Activated naive CD4-positive, alpha-beta T cell treated with anti-CD3 and anti-CD28 coated beads, Interleukin-2, amount 50 U/mL, for 24 hours (primary cell): Measurements from ENCODE around the gene KIF15.
A peak's percentile ranks its signal among the peaks of the same experiment; 100 is the strongest.

Source experiments
- H3K27ac Mint-ChIP-seq: one replicate; pipeline ENCODE4 v1.8.0; 2021; ENCODE audit warnings: mild to moderate bottlenecking, mixed read lengths
- H3K27me3 Mint-ChIP-seq: one replicate; pipeline ENCODE4 v1.8.0; 2021; ENCODE audit warnings: mixed read lengths
- H3K36me3 Mint-ChIP-seq: one replicate; pipeline ENCODE4 v1.8.0; 2021; ENCODE audit warnings: mixed read lengths
- H3K4me1 Mint-ChIP-seq: one replicate; pipeline ENCODE4 v1.8.0; 2021; ENCODE audit warnings: mixed read lengths
- H3K4me3 Mint-ChIP-seq: one replicate; pipeline ENCODE4 v1.8.0; 2021; ENCODE audit warnings: mild to moderate bottlenecking, mixed read lengths
- H3K9me3 Mint-ChIP-seq: one replicate; pipeline ENCODE4 v1.8.0; 2021; ENCODE audit warnings: mixed read lengths

Gene KIF15

GRCh38 chr3:44860117-44860516, 98.5 kb downstream of the KIF15 start:
- no peak overlapping the region for H3K4me3 Mint-ChIP-seq
- no peaks in the 10 kb centered on the region for H3K27me3 Mint-ChIP-seq
- peaks cover 30% of the 10 kb centered on the region for H3K4me1 Mint-ChIP-seq
- H3K9me3 Mint-ChIP-seq: no peaks in the 10 kb centered on the region
- no peak overlapping the region for H3K27ac Mint-ChIP-seq
- no peaks in the 10 kb centered on the region for H3K36me3 Mint-ChIP-seq

- H3K36me3 Mint-ChIP-seq: no peaks in the 10 kb centered on the region
- H3K4me1 Mint-ChIP-seq: peaks cover 45% of the 10 kb centered on the region
- no peaks in the 10 kb centered on the region for H3K9me3 Mint-ChIP-seq
- H3K4me3 Mint-ChIP-seq: peak within 1 kb of the TSS; percentile 90
- peak within 1 kb of the TSS; percentile 94 for H3K27ac Mint-ChIP-seq
- H3K27me3 Mint-ChIP-seq: no peaks in the 10 kb centered on the region
Measured at GRCh38 chr3:44861412-44862225, 100.0 kb downstream of the KIF15 start, which contains the start of gene TMEM42. TSS of gene TMEM42 (plus strand) at chr3:44861912. CDS start at chr3:44861925, 13 bp downstream.

GRCh38 chr3:44862226-44862637, 100.6 kb downstream of the KIF15 start:
- peaks cover under 1% of the 10 kb centered on the region for H3K36me3 Mint-ChIP-seq
- peak overlapping the region; percentile 94 for H3K27ac Mint-ChIP-seq
- H3K27me3 Mint-ChIP-seq: no peaks in the 10 kb centered on the region
- no peaks in the 10 kb centered on the region for H3K9me3 Mint-ChIP-seq
- H3K4me1 Mint-ChIP-seq: peaks cover 51% of the 10 kb centered on the region
- H3K4me3 Mint-ChIP-seq: peak overlapping the region; percentile 90

GRCh38 chr3:44865272-44866035, 103.9 kb downstream of the KIF15 start:
- Mint-ChIP-seq H3K9me3 (peaks cover 7% of the 10 kb centered on the region), H3K4me1 (peaks cover 53% of the 10 kb centered on the region), H3K27ac (no peak overlapping the region), H3K4me3 (peak overlapping the region; percentile 19), H3K27me3 (no peaks in the 10 kb centered on the region), H3K36me3 (peaks cover 3% of the 10 kb centered on the region)

DNA sequence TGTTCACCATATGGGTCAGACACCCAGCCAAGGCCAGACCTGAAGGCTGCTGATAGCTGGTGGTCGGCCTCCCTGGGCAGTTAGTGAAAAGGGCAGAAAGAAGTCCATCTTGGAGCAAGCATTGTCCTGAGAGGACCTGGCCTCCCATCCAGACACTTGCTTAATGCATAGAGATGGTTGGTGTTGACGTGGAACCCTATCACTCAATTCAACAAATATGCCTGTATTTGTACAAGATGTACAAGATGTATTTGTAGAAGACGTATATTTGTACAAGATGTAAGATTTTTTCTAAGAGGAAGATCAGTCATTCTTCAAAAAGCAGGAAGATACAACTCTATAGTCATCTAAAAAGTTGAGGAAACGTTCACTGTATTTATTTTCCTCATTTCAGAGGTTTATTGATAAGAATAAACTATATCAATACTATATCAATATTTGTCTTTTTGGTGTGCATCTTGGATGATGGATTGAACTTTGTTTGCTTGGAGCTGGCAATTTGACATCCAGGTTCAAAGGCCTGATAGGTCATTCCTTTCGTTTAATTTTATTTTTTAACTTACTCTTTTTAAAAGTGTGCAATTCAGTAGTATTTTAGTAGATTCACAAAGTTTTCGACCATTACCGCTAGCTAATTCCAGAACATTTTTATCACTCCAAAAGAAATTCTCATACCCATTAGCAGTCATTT, 106.0 kb downstream of the KIF15 start:
- H3K4me3 Mint-ChIP-seq: no peak overlapping the region

GRCh38 chr3:44870375-44871061, 108.9 kb downstream of the KIF15 start:
- Mint-ChIP-seq H3K36me3 (peaks cover 3% of the 10 kb centered on the region), H3K27me3 (no peaks in the 10 kb centered on the region), H3K4me3 (no peak overlapping the region), H3K9me3 (peaks cover 7% of the 10 kb centered on the region), H3K4me1 (peaks cover 19% of the 10 kb centered on the region), H3K27ac (no peak overlapping the region)

More for the DNA sequence above, 106.0 kb downstream of the KIF15 start:
- peaks cover 3% of the 10 kb centered on the region for H3K36me3 Mint-ChIP-seq
- H3K9me3 Mint-ChIP-seq: peaks cover 7% of the 10 kb centered on the region
- peaks cover 48% of the 10 kb centered on the region for H3K4me1 Mint-ChIP-seq
- no peaks in the 10 kb centered on the region for H3K27me3 Mint-ChIP-seq
- H3K27ac Mint-ChIP-seq: no peak overlapping the region

DNA sequence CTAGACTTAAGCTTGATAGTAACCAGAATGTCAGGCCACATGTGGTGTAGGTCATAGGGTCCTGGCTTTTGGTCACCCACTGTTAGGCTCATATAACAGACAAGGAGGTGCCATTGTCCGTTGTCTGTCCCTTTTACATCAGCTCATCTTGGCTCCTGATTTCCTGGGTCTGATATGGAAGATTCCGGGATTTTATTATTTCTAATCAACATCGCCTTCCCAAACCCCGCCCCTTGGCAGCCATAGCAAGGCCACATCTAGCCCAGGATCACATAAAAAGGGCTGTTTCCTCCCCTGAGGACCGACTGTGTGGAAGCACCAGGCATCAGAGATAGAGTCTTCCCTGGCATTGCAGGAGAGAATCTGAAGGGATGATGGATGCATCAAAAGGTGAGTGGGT, 112.7 kb downstream of the KIF15 start, which contains the start of gene TGM4:
Gene TGM4 (plus strand): TSS at position 301 of the 400 bp plus-strand sequence. CDS start 71 bp downstream, at position 372.
- Mint-ChIP-seq H3K4me1 (no peaks in the 10 kb centered on the region), H3K27ac (no peak within 1 kb of the TSS), H3K9me3 (no peaks in the 10 kb centered on the region), H3K4me3 (no peak within 1 kb of the TSS), H3K27me3 (no peaks in the 10 kb centered on the region), H3K36me3 (no peaks in the 10 kb centered on the region)

GRCh38 chr3:44875596-44875995, 114.0 kb downstream of the KIF15 start:
- no peak overlapping the region for H3K27ac Mint-ChIP-seq
- no peaks in the 10 kb centered on the region for H3K9me3 Mint-ChIP-seq
- H3K36me3 Mint-ChIP-seq: no peaks in the 10 kb centered on the region

DNA sequence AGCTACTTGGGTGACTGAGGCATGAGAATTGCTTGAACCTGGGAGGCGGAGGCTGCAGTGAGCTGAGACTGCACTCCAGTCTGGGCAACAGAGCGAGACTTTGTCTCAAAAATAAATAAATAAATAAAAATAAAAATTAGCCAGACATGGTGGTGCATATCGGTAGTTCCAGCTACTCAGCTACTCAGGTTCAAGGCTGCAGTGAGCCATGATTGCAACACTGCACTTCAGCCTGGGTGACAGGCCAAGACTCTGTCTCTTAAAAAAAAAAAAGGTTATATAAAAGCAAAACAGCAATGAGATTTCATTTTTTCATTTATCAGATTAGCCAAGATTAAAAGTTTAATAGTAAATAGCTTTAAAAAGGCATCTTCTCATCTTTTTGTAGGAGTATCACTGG, 115.7 kb downstream of the KIF15 start:
- H3K36me3 Mint-ChIP-seq: no peaks in the 10 kb centered on the region
- H3K9me3 Mint-ChIP-seq: no peaks in the 10 kb centered on the region
- H3K4me1 Mint-ChIP-seq: no peaks in the 10 kb centered on the region

More at GRCh38 chr3:44875596-44875995, 114.0 kb downstream of the KIF15 start:
- Mint-ChIP-seq H3K27me3 (no peaks in the 10 kb centered on the region), H3K4me3 (no peak overlapping the region), H3K4me1 (no peaks in the 10 kb centered on the region)

GRCh38 chr3:44880284-44880683, 118.7 kb downstream of the KIF15 start:
- Mint-ChIP-seq H3K4me3 (no peak overlapping the region), H3K27ac (no peak overlapping the region), H3K9me3 (no peaks in the 10 kb centered on the region), H3K27me3 (peaks cover 2% of the 10 kb centered on the region), H3K36me3 (no peaks in the 10 kb centered on the region), H3K4me1 (no peaks in the 10 kb centered on the region)

More for the DNA sequence above, 115.7 kb downstream of the KIF15 start:
- Mint-ChIP-seq H3K27ac (no peak overlapping the region), H3K4me3 (no peak overlapping the region), H3K27me3 (no peaks in the 10 kb centered on the region)

DNA sequence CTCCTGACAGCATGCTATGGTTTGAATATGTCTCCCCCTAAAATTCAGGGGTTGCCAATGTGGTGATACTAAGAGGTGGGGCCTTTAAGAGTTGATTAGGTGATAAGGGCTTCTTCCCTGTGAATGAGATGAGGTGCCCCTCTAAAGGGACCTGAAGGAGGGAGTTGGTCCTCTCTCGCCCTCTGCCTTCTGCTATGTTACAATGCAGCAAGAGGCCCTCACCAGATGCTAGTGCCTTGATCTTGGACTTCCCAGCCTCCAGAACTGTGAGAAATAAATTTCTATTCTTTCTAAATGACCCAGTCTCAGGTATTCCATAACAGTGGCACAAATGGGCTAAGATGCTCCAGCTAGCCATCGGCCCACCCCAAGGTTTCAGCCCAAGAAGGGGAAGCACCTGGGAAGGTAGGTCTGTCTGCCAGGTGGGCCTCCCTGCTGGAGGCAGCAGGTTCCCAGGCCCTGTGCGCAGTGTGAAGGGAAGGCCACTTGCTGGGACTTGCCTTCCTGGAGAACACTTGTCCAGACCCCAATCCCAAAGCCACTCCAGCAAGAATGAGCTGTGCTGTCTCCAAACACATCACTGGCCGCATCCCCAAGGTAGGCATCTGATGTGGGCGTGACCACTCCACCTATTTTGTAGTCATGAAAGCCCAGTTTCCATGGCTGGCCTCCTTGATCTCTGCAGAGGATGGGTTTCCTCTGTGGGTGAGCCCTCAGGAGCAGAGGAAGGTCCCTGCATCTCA, 121.8 kb downstream of the KIF15 start:
- H3K9me3 Mint-ChIP-seq: no peaks in the 10 kb centered on the region
- H3K4me3 Mint-ChIP-seq: no peak overlapping the region
- H3K27ac Mint-ChIP-seq: no peak overlapping the region
- H3K4me1 Mint-ChIP-seq: no peaks in the 10 kb centered on the region
- H3K27me3 Mint-ChIP-seq: peaks cover 6% of the 10 kb centered on the region
- no peaks in the 10 kb centered on the region for H3K36me3 Mint-ChIP-seq

DNA sequence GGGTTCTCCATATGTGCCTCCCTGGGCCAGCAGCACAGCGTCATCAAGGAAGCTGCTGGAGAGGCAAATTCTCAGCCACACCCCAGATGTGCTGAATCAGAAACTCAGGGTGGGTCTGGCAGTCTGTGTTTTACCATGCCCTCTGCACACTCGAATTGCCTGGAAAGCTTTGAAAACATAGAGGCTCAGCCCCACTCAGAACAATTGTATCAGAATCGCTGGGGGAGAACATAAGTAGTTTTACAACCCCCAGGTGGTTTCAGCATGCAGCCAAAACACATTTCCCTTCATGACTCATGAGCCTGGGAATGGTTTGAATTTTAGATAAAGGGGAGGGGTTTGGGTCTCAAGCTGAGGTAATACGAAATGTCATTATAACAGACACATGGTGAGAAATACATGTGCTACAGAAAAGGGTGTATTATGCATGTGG, 122.4 kb downstream of the KIF15 start:
- Mint-ChIP-seq H3K9me3 (no peaks in the 10 kb centered on the region), H3K27me3 (peaks cover 6% of the 10 kb centered on the region), H3K4me3 (no peak overlapping the region), H3K4me1 (no peaks in the 10 kb centered on the region), H3K36me3 (no peaks in the 10 kb centered on the region), H3K27ac (no peak overlapping the region)

DNA sequence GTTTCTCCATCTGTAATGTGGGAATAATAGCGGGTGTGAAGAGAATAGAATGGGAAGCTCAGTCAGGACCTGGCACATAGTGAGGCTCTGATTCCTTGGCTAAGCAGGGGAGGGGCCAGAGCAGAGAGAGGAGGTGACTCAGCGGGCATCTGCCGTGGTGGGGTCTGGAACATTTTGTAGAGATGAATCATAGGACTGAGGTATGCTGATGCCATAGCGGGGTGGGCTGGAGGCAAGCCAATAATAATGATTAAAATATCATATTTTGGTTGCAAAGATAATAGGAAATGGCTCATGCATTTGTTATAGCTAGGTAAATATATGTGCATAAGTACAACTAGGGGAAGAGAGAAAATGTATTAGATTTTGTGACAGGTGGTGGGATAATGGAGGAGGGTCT, 124.0 kb downstream of the KIF15 start:
- Mint-ChIP-seq H3K9me3 (no peaks in the 10 kb centered on the region), H3K4me1 (no peaks in the 10 kb centered on the region), H3K27ac (no peak overlapping the region), H3K4me3 (no peak overlapping the region), H3K27me3 (peaks cover 6% of the 10 kb centered on the region), H3K36me3 (no peaks in the 10 kb centered on the region)

- Mint-ChIP-seq H3K4me3 (no peak overlapping the region), H3K27ac (no peak overlapping the region), H3K4me1 (no peaks in the 10 kb centered on the region), H3K36me3 (no peaks in the 10 kb centered on the region), H3K27me3 (peaks cover 6% of the 10 kb centered on the region), H3K9me3 (no peaks in the 10 kb centered on the region)
Measured at GRCh38 chr3:44886561-44886960, 125.0 kb downstream of the KIF15 start.
